Activated T-cell treated with anti-CD3 and anti-CD28 coated beads, Interleukin-2, amount 50 U/mL, for 48 hours (primary cell): ENCODE results near the gene ZBED5.
"Not testable (repeated sequence)": the region's sequence is repeated elsewhere in the genome, so short reads cannot be mapped to it uniquely, and the experiment has no call there.

Experiments used
- DNase-seq, 2 experiments: peaks; one replicate each; pipeline ENCODE4 v3.0.0-alpha.2; 2020

The ZBED5 gene

GRCh38 chr11:10836884-10837283 lies 21.0 kb downstream of the ZBED5 start:
- not testable (repeated sequence) for DNase-seq

DNA sequence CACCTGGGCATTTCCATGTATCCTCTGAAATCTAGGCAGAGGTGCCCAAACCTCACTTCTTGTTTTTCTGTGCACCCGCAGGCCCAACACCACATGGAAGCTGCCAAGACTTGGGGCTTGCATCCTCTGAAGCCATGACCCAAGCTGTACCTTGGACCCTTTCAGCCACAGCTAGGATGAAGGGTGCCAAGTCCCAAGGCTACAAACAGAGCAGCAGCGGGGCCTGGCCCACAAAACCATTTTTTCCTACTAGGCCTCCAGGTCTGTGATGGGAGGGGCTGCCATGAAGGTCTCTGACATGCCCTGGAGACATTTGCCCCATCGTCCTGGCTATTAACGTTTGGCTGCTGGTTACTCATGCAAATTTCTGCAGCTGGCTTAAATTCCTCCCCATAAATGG lies 28.7 kb downstream of the ZBED5 start:
- no peak for DNase-seq

- no peak for DNase-seq
Measured at GRCh38 chr11:10828402-10828801, 29.5 kb downstream of the ZBED5 start.

DNA sequence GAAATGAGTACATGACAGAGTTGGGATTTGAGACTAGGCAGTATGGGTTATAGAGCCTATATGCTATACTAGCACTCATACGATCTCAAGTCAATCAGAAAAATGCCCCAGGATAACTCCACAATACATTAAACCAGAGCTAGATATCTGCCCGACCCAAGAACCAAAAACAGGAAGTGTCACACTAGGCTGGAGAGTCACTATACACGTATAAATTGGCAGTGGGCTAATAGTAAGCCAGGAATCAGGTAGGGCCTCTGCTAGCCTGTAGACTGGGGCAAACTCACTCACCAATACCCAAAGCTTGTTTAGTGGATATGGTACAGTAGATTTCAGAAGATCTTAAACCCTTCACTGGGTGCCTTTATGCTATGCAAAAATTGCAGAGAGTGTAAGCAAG lies 33.0 kb downstream of the ZBED5 start:
- DNase-seq, result no peak

DNA sequence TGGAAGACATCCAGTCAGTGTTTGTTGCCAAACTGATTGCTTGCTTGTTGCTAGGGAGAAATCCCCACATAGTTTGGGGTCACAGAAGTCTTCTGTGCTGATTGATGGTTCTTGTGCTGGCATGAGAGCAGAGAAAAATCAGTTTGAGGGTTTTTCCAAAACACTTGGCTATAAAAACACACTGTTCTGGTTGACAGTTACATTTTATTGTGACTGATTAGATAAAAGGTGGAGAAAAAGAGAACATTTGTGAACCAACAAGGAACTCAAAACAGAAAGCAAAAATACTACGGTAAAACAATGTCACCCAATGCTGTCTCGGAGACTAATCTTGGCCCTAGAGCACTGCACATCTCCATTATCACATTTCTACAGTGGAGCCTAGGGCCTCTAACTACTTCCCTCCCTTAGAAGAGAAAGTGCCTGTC lies 34.7 kb downstream of the ZBED5 start:
- no peak for DNase-seq

GRCh38 chr11:10822491-10822890 lies 35.4 kb downstream of the ZBED5 start:
- DNase-seq, result not testable (repeated sequence)

DNA sequence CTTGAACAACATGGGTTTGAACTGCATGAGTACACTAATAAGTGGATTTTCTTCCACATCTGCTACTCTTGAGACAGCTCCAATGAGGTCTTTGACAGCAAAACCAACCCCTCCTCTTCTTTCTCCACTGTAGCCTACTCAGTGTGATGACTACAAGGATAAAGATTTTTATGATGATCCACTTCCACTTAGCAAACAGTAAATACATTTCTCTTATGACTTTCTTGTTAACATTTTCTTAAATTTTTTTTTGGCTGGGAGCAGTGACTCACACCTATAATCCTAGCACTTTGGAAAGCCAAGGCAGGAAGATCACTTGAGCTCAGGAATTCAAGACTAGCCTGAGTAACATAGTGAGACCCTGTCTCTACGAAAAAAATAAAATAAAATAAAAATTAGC lies 39.3 kb downstream of the ZBED5 start:
- no peak for DNase-seq

DNA sequence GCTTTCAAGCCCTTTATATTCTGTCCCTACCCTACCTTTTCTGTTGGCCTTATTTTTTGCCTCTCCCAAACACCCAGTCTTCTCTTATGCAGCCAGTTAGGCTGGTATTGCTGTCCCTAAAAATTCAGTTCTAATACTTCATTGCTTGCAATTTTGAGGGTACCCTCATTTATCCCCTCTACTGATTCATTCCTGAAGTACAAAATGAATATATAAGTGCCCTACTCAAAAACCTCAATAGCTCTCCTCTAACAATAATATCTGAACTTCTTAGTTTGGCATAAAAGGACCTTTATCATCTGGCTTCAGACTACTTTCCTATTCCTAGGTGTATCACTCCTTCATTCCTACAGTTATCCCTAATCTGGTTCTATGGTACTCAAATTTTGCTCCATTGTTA lies 43.9 kb downstream of the ZBED5 start:
- DNase-seq, result no peak

DNA sequence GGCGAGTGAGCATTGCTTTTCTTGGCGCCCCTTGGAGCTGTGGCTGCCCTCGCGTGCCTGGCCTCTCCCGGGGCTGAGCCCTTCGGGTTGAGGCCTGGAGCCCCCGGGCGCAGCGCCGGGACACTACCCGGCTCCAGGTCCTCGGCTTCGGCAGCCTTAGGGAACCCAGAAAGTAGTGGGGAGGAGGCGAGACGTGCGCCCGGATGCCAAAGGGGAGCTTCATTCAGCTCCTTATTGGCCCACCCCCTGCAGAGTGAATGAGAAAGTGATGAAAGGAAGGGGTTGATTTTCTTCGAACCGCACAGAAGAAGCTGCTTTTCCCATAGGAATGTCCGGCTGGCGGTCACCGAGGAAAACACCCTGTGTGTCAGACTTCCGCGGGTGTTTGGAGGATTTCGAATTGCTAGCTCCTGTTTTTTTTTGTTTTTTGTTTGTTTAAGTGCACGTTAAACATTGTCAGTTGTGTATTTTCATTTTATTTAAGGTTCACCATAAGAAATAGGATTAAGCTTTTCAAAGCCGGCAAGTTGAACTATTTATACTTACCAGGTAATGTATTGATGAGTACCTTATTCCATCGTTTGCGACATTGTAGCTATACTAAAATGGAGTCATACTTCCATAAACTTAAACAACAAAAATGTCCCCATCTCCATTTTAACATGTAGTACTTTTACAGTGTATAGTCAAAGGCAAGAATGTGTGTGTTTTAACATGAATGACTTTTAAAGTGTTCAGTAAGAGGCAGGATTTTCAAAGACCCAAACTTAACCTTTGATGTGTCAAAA lies 48.3 kb downstream of the ZBED5 start:
- DNase-seq, result no peak

- peak; percentile 98 to 99 for DNase-seq
Measured at GRCh38 chr11:10808553-10809372, 49.1 kb downstream of the ZBED5 start, which contains the start of gene EIF4G2. Gene EIF4G2 (minus strand): TSS chr11:10808926.

GRCh38 chr11:10808235-10808552 lies 49.7 kb downstream of the ZBED5 start:
- no peak for DNase-seq

DNA sequence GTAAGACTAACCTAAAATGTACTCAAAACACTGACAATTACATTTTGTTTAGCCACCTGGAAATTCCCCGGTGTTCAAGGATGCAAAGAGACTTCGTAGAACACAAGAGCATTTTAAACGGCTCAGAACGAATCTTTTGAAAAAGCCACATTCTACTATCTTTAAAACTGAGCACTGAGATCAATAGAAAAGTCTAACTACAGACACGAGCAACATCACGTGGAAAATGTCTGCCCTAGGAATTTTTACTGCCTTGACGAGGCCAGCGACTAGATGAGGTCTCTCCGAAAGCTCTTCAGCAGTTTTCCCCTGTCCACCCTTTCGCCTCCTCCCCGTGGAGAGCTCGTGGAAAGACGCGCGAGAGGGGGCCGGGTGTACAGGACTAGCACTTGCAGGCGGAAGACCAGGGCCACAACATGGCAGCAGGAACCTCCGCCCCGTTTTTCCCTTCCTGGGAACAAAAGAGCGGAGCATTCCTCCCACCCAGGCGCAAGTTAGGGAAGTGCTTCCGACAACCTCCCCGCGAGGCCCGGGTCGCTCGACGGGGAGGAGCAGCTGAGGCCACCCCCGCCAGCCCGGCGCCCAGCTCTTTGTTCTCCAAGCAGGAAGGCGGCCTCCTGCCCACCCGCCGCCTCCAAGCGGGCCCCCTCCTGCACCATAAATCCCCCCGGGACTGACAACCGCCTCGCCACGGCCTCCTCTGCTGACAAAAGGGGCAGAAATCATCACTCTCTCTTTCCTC lies 50.2 kb downstream of the ZBED5 start:
- DNase-seq, result peak; percentile 56 to 61

- DNase-seq, result no peak
Measured at GRCh38 chr11:10806206-10806605, 51.6 kb downstream of the ZBED5 start.

DNA sequence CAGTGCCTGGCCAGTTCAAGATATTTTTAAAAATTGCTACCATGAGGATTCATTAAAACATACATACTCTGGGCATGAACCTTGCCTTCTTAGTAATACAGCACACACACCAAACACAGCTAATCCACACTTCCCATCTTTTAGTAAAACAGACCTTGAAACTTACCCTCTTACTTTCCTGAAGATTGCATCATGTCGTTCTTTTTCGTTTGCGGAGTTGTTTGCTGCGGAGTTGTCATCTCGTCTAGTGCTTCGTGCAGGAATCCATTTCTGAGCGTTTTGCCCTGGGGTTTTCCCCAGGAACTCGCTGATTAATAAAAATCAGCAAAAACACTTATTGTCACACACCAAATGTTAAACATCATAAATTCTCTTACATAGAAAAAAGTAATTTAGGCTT lies 52.1 kb downstream of the ZBED5 start:
- no peak for DNase-seq

GRCh38 chr11:10803676-10804075 lies 54.2 kb downstream of the ZBED5 start:
- no peak for DNase-seq
